Ishikawa (cell line): ENCODE results near the gene REPS1.

ENCODE experiments used
- CREB1 ChIP-seq: IDR thresholded peaks from 2 replicates; pipeline ENCODE4 v1.6.1; 2012; ENCODE audit warnings: low read depth
- EGR1 ChIP-seq: IDR thresholded peaks from 2 replicates; pipeline ENCODE4 v1.6.1; 2012
- FOXM1 ChIP-seq: IDR thresholded peaks from 2 replicates; pipeline ENCODE4 v1.6.1; 2012; ENCODE audit warnings: low read depth, borderline replicate concordance
- MAX ChIP-seq: IDR thresholded peaks from 2 replicates; pipeline ENCODE4 v1.6.1; 2012
- NFIC ChIP-seq: IDR thresholded peaks from 2 replicates; pipeline ENCODE4 v1.6.1; 2012
- RAD21 ChIP-seq: IDR thresholded peaks from 2 replicates; pipeline ENCODE4 v1.6.1; 2012; ENCODE audit warnings: low read depth
- REST ChIP-seq: IDR thresholded peaks from 2 replicates; pipeline ENCODE4 v1.6.1; 2012; ENCODE audit warnings: low read depth, mild to moderate bottlenecking
- TAF1 ChIP-seq: IDR thresholded peaks from 2 replicates; pipeline ENCODE4 v1.6.1; 2012; ENCODE audit warnings: low read depth, mild to moderate bottlenecking
- TCF12 ChIP-seq: IDR thresholded peaks from 2 replicates; pipeline ENCODE4 v1.6.1; 2012; ENCODE audit warnings: low read depth
- TEAD4 ChIP-seq: IDR thresholded peaks from 2 replicates; pipeline ENCODE4 v1.6.1; 2012
- USF1 ChIP-seq: IDR thresholded peaks from 2 replicates; pipeline ENCODE4 v1.6.1; 2012
- YY1 ChIP-seq: IDR thresholded peaks from 2 replicates; pipeline ENCODE4 v1.6.1; 2012; ENCODE audit warnings: low read depth
- ZBTB7A ChIP-seq: IDR thresholded peaks from 2 replicates; pipeline ENCODE4 v1.6.1; 2012; ENCODE audit warnings: low read depth

The REPS1 gene

GRCh38 chr6:138857775-138858174 is 130.3 kb downstream of the REPS1 start:
- TF ChIP-seq MAX (no peak), NFIC (no peak), EGR1 (no peak), YY1 (no peak), RAD21 (no peak), FOXM1 (no peak), REST (no peak), TAF1 (no peak)

GRCh38 chr6:138856654-138857053 is 131.4 kb downstream of the REPS1 start:
- TF ChIP-seq FOXM1: no peak
- no peak for TF ChIP-seq NFIC
- no peak for TF ChIP-seq CREB1
- no peak for TF ChIP-seq RAD21
- no peak for TF ChIP-seq TCF12
- TF ChIP-seq USF1: no peak
- TF ChIP-seq TEAD4: no peak
- no peak for TF ChIP-seq TAF1
- TF ChIP-seq ZBTB7A: no peak
- TF ChIP-seq REST: no peak
- TF ChIP-seq YY1: no peak
